ENCODE measurements around the gene DOK4.

DNA sequence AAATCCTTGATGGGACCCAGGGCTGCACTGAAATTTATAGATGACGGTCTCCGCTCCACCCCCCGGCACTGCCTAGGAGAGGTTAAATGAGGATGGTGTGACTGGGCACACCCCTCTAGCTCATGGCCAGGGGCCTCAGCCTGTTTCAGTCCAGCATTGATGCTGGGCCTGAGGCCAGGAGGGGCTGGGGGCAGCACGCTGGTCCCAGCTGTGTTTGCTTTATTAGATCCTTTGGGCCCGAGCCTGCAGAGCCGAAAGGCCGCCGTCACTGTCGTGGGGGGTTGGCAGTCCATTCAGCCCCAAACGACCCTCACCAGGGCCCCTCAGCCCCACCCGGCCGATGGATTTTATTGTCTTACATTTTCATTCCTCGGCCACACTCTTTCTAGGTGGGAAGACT lies 10.8 kb upstream of the DOK4 start:
- TF ChIP-seq CTCF (IDR thresholded peaks at IDR 0.05) (no peak), POLR2A (IDR thresholded peaks at IDR 0.05) (no peak)

Data from uterus (tissue), 2 donors.